GM19452 (cell line): ENCODE data around the gene RASGEF1C.

Experiments used
- ATAC-seq: cut with Tn5 transposase; IDR thresholded peaks from one replicate; pipeline ENCODE4 v1.9.1; 2021; ENCODE audit not compliant: unreplicated experiment

RASGEF1C gene

GRCh38 chr5:180086816-180087399 lies 122.1 kb downstream of the RASGEF1C start:
- ATAC-seq: no peak

GRCh38 chr5:180085837-180086236 lies 123.2 kb downstream of the RASGEF1C start:
- ATAC-seq: no peak

GRCh38 chr5:180084638-180085561 lies 124.1 kb downstream of the RASGEF1C start:
- ATAC-seq: no peak

DNA sequence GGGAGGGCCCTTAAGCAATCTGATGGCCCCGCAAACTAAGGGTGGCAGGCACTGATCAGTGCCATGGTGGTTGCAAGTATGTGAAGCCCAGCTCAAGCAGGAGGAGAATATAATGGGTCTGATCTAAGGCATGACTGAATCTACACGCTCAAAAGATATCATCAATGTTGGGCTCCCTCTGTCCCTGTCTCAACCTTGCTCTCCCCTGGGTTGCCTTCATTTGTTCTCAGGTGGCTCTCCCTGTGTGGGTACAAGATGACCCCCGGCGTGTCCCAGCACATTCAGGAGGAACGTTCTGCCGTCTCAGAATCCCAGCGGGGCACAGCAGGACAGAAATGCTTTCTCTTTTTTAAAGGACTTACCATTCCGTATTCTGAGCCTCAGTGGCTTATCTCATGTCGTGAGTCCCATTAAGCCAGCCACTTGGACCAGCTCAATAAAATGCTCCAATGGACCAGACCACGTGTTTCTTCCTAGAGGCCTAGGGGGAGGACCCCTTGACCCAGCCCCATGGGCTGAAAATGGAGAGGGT lies 125.4 kb downstream of the RASGEF1C start:
- ATAC-seq: no peak

- ATAC-seq: no peak
Observed at GRCh38 chr5:180082633-180083420, 126.2 kb downstream of the RASGEF1C start.

DNA sequence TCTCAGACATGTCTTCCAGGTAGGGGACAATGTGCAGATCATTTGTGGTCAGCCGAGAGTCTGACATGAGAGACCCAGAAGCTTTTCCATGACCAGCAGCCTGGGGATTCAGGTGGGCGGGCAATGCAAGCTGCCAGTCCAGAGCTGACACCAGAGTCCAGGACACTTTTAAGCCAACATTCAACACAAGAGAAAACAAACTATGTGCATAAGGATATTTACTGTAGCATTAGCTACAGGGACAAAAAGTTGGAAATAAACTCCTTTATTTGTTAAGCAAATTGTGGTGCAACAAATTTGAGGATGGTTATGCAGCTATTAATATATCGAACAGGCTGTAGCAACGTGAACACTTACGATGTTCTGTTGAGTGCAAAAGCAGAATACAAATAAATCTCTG lies 127.5 kb downstream of the RASGEF1C start:
- no peak for ATAC-seq

- ATAC-seq: no peak
Observed at GRCh38 chr5:180080486-180081280, 128.3 kb downstream of the RASGEF1C start.

GRCh38 chr5:180079702-180080466 lies 129.1 kb downstream of the RASGEF1C start:
- no peak for ATAC-seq

GRCh38 chr5:180078348-180078747 lies 130.7 kb downstream of the RASGEF1C start:
- ATAC-seq: no peak

GRCh38 chr5:180077594-180078284 lies 131.3 kb downstream of the RASGEF1C start:
- no peak for ATAC-seq

- ATAC-seq: no peak
Observed at GRCh38 chr5:180075703-180076102, 133.3 kb downstream of the RASGEF1C start.

DNA sequence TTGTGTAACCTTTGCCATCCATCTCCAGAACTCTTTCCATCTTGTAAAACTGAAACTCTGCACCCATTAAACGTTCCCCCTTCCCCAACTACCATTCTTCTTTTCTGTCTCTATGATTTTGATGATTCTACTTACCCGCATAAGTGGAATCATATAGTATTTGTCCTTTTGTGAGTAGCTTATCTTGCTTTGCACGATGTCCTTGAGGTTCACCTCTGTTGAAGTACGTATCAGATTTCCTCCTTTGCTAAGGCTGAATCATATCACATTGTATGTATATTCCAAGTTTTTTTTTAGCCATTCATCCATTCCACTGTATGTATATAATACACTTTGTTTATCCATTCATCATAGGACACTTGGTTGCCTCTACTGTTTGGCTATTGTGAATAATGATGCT lies 134.5 kb downstream of the RASGEF1C start:
- ATAC-seq: no peak

DNA sequence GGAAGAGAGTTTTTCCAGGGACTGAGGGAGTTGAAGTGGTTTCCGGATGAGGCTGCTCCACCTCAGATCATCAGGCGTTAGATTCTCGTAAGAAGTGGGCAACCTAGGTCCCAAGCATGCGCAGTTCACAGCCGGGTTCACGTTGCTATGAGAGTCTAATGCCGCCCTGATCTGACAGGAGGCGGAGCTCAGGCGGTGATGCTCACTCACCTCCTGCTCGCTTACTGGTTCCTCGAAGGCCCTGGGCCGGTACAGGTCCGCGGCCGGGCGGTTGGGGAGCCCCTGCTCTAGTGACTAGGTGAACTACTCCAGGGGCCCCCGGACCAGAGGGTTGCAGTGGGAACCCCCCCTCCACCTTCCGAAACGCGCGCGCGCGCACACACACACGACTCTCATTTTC lies 136.5 kb downstream of the RASGEF1C start:
- ATAC-seq: no peak

DNA sequence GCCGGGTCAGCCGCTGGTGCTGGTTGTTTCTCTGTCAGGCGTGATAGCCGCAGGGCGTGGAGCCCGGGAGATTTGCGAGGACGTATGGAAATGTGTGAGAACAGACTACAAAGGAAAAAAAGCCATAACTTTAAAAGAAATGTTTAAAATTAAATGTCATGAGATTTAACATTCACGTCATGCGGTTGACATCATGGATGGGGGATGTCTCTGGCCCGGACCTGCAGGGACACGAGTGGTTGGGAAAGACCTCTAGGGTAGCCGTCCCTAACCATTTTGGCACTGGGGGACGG lies 136.8 kb downstream of the RASGEF1C start:
- no peak for ATAC-seq

DNA sequence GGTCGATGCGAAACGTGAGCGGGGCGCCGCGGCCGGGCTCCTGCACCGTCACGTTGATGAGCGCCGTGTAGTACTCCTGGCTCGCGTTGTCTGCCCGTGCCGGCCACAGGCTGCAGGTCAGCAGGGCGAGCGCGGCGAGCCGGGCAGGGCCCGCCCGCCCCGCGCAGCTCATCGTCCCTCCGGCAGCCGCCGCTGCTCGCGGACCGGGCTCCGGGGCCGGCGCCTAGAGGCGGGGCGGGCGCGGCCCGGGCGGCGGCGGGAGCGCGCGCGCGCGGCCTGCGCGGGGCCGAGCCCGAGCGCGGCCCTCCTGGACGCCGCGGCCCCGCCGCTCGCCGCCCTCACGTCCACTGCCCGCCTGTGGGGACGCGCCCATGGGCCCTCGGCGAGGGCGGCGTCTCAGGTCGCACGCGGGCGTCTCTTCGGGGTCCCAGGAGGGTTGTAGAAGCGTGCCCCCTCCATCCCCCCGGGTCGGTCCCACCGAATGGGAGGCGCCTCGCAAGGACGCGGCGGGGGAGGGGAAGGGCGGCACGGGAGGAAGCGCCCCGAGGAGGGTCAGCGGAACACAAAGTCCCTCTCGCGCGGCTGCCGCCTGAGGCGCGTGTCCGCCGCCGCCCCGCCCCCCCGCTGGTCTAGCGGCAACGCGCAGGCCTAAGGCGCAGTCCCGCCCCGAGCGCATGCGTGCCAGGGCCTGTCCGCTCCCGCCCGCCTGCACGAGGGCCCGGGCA lies 137.3 kb downstream of the RASGEF1C start, which contains the start of gene RNF130:
Gene RNF130 (minus strand): TSS at position 229 of the 725 bp plus-strand sequence. CDS start 57 bp downstream, at position 172.
- ATAC-seq: peak; percentile 47

GRCh38 chr5:180070756-180071530 lies 138.1 kb downstream of the RASGEF1C start:
- peak; percentile 28 for ATAC-seq

DNA sequence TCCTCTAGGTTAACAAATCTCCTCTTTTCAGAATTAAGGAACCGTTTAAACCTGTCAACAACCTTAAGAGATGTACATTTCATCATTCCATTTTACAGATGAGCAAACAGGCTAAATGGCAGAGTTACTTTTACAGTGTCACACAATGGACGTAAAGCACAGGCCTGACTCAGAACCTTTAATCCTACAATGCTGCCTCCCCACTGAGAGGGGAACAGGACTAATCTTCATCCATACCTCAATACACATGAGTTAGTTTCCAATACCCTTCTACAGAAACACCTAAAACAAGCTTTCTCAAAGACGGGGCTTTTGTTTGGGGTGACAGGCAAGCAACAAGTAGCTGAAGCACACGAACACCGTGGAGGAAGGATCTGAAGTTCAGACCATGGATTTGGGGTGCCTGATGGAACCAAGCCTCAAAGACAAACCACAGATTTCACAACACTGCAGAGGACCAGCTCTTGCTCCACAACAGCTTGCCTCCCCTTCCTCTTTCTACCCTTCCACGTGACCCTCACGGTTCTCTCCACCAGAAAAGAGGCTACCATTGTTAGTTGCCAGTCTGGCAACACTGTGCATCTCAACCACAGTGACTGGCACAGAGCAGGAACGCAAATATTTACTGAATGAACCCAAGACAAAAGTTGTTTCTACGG lies 139.3 kb downstream of the RASGEF1C start:
- ATAC-seq: no peak
